ENCODE measurements around the gene TAOK3. TPM values are rescaled to one million over a fixed set of nuclear protein-coding genes. Genes with fewer than 3 reads are reported as not detected.

The TAOK3 gene
- total and polyA plus RNA-seq, 2 of the 4 experiments (the other 2 are of a cell fraction): 26.3 to 54.5 TPM

- POLR2A ChIA-PET (ENCODE audit: unreplicated experiment): no interaction called here
- ATAC-seq (ENCODE audit: low read depth): no peak
- no peak overlapping the region for H2BK120ac ChIP-seq (ENCODE audit: low read depth, low read length)
These were observed 60.1 kb downstream of the TAOK3 start for GRCh38 chr12:118312578-118312977.

More at GRCh38 chr12:118312578-118312977, 60.1 kb downstream of the TAOK3 start:
- Histone ChIP-seq H4K91ac (ENCODE audit: insufficient read depth, low read depth, low read length) (no peak overlapping the region), H2AK5ac (ENCODE audit: low read depth, low read length) (no peak overlapping the region), H2AFZ (replicated peaks; ENCODE audit: low read length, poor library complexity) (no peak overlapping the region), H4K20me1 (ENCODE audit: insufficient read depth, low read length) (no peaks in the 10 kb centered on the region), H2BK5ac (ENCODE audit: low read depth, low read length, poor library complexity, severe bottlenecking) (no peak overlapping the region), H3K79me1 (ENCODE audit: low read depth in 1 of 2, low read length in 2 of 2) (peaks cover 14 to 42% of the 10 kb centered on the region in 2 experiments; a peak in 3 of 4 replicates), H3K27ac (ENCODE audit: insufficient read depth, low read length) (no peak overlapping the region), H4K8ac (ENCODE audit: low read depth in 2 of 2, low read length in 2 of 2) (no peak overlapping the region), H3K27me3 (ENCODE audit: control insufficient read depth, insufficient read depth, low read length) (no peaks in the 10 kb centered on the region), H3K18ac (ENCODE audit: low read depth, low read length) (no peak overlapping the region), H3K9me1 (ENCODE audit: insufficient read depth, low read length) (peaks cover 4% of the 10 kb centered on the region), H3K9ac (ENCODE audit: low read depth, low read length) (no peak overlapping the region), H3K56ac (ENCODE audit: extremely low read depth, insufficient read depth, low read length) (no peak overlapping the region), H2BK15ac (ENCODE audit: low read depth, low read length) (no peak overlapping the region), H3K36me3 (ENCODE audit: control insufficient read depth, insufficient read depth, low read length) (no peaks in the 10 kb centered on the region; the same call in 1 of the 2 replicates), H4K5ac (ENCODE audit: low read depth, low read length) (no peak overlapping the region), H3K23ac (ENCODE audit: low read depth, low read length) (no peak overlapping the region), H2AK9ac (replicated peaks; ENCODE audit: low read depth, low read length, poor library complexity) (no peak overlapping the region), H3K14ac (replicated peaks; ENCODE audit: low read depth, low read length) (no peak overlapping the region), H3K9me3 (ENCODE audit: control insufficient read depth, insufficient read depth, low read length) (no peaks in the 10 kb centered on the region), H3K4me1 (ENCODE audit: control insufficient read depth, insufficient read depth, low read length) (peaks cover 6% of the 10 kb centered on the region), H3K4ac (ENCODE audit: low read depth, low read length) (no peak overlapping the region), H2BK20ac (ENCODE audit: low read depth, low read length) (no peak overlapping the region), H3K4me3 (ENCODE audit: insufficient read depth, low read depth, low read length) (no peak overlapping the region), H3K4me2 (ENCODE audit: low read depth, low read length) (peak overlapping the region; percentile 64; the same call in 1 of the 2 replicates)
- CTCF ChIA-PET: interaction anchor here (0.6 kb wide), 2 partner anchors 38 to 48 kb away, joined by 4 read pairs; no protein-coding TSS in a partner anchor
- intact Hi-C loops (cut with micrococcal nuclease): no loop called here
- WGBS, 2 experiments (ENCODE audit: extremely low coverage in 2 of 2, insufficient read length in 1 of 2): no CpG with 5 or more reads among the region's 1 CpG
- TF ChIP-seq USF2 (IDR thresholded peaks at IDR 0.05; ENCODE audit: low read depth, low read length) (no peak), RAD21 (IDR thresholded peaks at IDR 0.05; ENCODE audit: low read length) (no peak), FOS (IDR thresholded peaks at IDR 0.05; ENCODE audit: low read depth, low read length) (no peak), NFE2L2 (IDR thresholded peaks at IDR 0.05; ENCODE audit: low read depth, low read length) (no peak)
- DNase-seq: no peak
- in situ Hi-C loops (cut with MboI; ENCODE audit: low sequenced_read_pairs): no loop called here
- no TSS peak for BruUV-seq (replicated peaks)
- dilution Hi-C loops (cut with HindIII; ENCODE audit: low sequenced_read_pairs, unreplicated experiment): no loop called here
